Calu3 (cell line): ENCODE data around the gene GRIP1. TPM values are rescaled to one million over a fixed set of nuclear protein-coding genes. Genes with fewer than 3 reads are reported as not detected.

Experiments
- BruUV-seq: library from RNA; stranded (reverse); fragments of 400-500 nt; replicated peaks from 2 replicates; lab custom pipeline; 2021; lab: Mats Ljungman, UMichigan
- CTCF ChIA-PET: fragments of 300-600 bp; sonication (Branson Sonifier 250); formaldehyde crosslinking; loops from one replicate; lab custom pipeline; 2022; ENCODE audit warnings: antibody characterized with exemption; lab: Charles Lee
- DNase-seq: peaks from one replicate; pipeline ENCODE4 v3.0.0; 2022
- H3K27ac Mint-ChIP-seq: one replicate; pipeline ENCODE4 v1.8.0; 2022; ENCODE audit warnings: mixed read lengths; ENCODE audit not compliant: unreplicated experiment
- H3K27me3 Mint-ChIP-seq: one replicate; pipeline ENCODE4 v1.8.0; 2022; ENCODE audit warnings: mixed read lengths; ENCODE audit not compliant: unreplicated experiment
- H3K36me3 Mint-ChIP-seq: one replicate; pipeline ENCODE4 v1.8.0; 2022; ENCODE audit warnings: mild to moderate bottlenecking, moderate library complexity, mixed read lengths; ENCODE audit not compliant: insufficient read depth, unreplicated experiment
- H3K4me1 Mint-ChIP-seq: one replicate; pipeline ENCODE4 v1.8.0; 2022; ENCODE audit warnings: mild to moderate bottlenecking, low read depth, mixed read lengths; ENCODE audit not compliant: unreplicated experiment
- H3K4me3 Mint-ChIP-seq: one replicate; pipeline ENCODE4 v1.8.0; 2022; ENCODE audit warnings: mild to moderate bottlenecking, low read depth, moderate library complexity, mixed read lengths; ENCODE audit not compliant: unreplicated experiment
- H3K9me3 Mint-ChIP-seq: one replicate; pipeline ENCODE4 v1.8.0; 2022; ENCODE audit warnings: low read depth, mixed read lengths; ENCODE audit not compliant: unreplicated experiment
- CTCF ChIP-seq: fragments of 200-600 bp; IDR thresholded peaks from one replicate; pipeline ENCODE4 v1.8.0; 2022; ENCODE audit warnings: antibody characterized with exemption; ENCODE audit not compliant: unreplicated experiment
- intact Hi-C: fragments of 100-400 bp; cut with micrococcal nuclease; formaldehyde crosslinking; loops from one replicate; pipeline ENCODE4 v1.10.0; 2022; ENCODE audit not compliant: unreplicated experiment
- total RNA-seq: library from RNA; stranded (reverse); gene quantifications from 2 replicates; pipeline ENCODE4 v1.2.3, GENCODE V29; 2022

The GRIP1 gene
- total RNA-seq, 1 experiment from 2014 or later = 47.4 TPM

DNA sequence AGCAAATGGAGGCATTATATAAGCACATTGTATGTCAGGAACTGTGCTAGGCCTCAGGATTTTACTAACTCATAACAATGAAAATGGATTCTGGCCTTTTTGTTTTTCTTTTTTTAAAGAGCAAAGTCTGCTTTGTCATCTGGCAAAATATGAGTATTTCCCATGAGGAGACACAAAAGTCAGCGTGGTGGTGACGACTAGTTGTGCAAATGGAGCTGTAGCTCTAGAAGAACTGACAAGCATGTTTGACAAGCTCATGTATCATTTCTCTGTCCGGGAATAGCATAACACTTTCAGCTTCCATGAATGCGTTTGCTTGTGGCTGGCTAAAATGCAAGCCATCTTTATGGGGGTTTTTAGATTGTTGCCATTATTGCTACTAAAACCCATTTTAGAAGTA is 248.8 kb downstream of the GRIP1 start:
- no peak overlapping the region for H3K27ac Mint-ChIP-seq
- no peak for DNase-seq
- no peak overlapping the region for H3K4me3 Mint-ChIP-seq
- no peaks in the 10 kb centered on the region for H3K9me3 Mint-ChIP-seq
- CTCF ChIA-PET = no interaction called here
- no peaks in the 10 kb centered on the region for H3K4me1 Mint-ChIP-seq
- no peak for TF ChIP-seq CTCF
- BruUV-seq = no TSS peak
- no peaks in the 10 kb centered on the region for H3K27me3 Mint-ChIP-seq
- intact Hi-C loops = no loop called here
- no peaks in the 10 kb centered on the region for H3K36me3 Mint-ChIP-seq

DNA sequence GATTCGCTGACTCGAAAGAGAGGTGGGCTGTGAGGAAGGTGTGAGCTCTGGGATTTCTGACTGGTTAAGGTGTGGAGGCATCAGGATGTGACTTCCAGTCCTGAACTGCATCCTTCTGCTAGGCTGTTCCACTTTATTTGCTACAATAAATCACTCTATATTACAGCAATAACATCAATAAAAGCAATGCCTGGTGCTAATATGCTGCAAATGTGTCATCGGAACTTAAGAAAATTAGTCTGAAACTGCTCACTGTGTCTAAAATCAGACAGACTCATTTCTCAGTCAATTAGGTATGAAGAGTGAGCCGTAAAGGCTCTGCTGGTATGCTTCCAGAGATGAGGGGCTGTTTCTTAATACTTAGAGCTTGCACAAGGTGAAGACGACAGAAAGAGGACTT is 250.0 kb downstream of the GRIP1 start:
- no TSS peak for BruUV-seq
- CTCF ChIA-PET = interaction anchor here (0.6 kb wide), 1 partner anchor 159 kb away, joined by 3 read pairs; no protein-coding TSS in a partner anchor
- no peak overlapping the region for H3K27ac Mint-ChIP-seq

DNA sequence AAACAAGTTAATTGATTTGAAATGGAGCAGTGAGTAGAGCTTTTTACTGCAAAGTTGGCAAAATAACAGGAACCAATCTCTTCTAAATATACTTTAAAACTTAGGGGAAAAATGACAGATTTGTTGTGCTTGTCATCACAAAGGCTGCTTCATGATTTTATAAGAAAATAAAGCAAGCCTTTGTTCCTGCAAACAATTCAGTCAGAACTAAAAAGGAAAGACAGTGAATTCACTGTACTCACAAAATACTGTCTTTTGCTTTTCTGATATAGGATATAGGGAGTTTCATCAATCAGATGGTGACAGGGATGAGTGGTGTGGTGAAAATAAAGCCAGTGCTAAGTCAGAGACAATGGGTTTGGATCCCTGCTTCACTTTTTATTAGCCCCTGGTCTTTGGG is 250.6 kb downstream of the GRIP1 start:
- Mint-ChIP-seq H3K36me3 (no peaks in the 10 kb centered on the region), H3K4me3 (no peak overlapping the region), H3K27me3 (no peaks in the 10 kb centered on the region), H3K27ac (no peak overlapping the region), H3K9me3 (no peaks in the 10 kb centered on the region), H3K4me1 (no peaks in the 10 kb centered on the region)
- BruUV-seq = no TSS peak
- no peak for TF ChIP-seq CTCF
- intact Hi-C loops = no loop called here
- CTCF ChIA-PET = no interaction called here
- DNase-seq = no peak

More for the DNA sequence above, 250.0 kb downstream of the GRIP1 start:
- no peaks in the 10 kb centered on the region for H3K36me3 Mint-ChIP-seq
- DNase-seq = no peak
- no peaks in the 10 kb centered on the region for H3K9me3 Mint-ChIP-seq
- H3K4me3 Mint-ChIP-seq = no peak overlapping the region
- H3K4me1 Mint-ChIP-seq = no peaks in the 10 kb centered on the region
- intact Hi-C loops = no loop called here
- H3K27me3 Mint-ChIP-seq = no peaks in the 10 kb centered on the region
- no peak for TF ChIP-seq CTCF

DNA sequence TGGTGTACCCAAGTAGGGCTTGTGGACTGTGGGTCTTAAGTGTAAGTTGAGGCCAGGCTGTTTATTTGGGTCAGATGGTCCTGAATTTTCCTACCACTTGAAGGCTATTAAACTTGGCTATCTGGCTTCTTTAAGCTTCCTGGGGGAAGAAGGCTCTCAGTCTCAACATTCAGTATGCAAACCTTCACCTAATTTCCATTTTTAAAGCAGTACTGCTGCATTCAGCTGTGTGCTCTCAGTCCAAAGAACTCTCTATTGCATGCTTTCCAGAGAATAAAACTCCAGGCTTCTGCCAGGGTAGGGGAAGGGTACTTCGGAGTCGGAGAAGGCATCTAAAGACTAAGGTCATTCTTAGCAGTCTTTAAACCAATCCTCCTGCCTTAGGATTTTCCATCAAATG is 252.2 kb downstream of the GRIP1 start:
- H3K27ac Mint-ChIP-seq = no peak overlapping the region
- no peak overlapping the region for H3K4me3 Mint-ChIP-seq
- DNase-seq = no peak
- no peaks in the 10 kb centered on the region for H3K27me3 Mint-ChIP-seq
- no peaks in the 10 kb centered on the region for H3K9me3 Mint-ChIP-seq
- no peaks in the 10 kb centered on the region for H3K36me3 Mint-ChIP-seq
- BruUV-seq = no TSS peak
- intact Hi-C loops = no loop called here
- CTCF ChIA-PET = no interaction called here
- TF ChIP-seq CTCF = no peak
- no peaks in the 10 kb centered on the region for H3K4me1 Mint-ChIP-seq
